DOHH2 (cell line): Measurements from ENCODE around the gene CYP27A1.

Source experiments
- CTCF ChIP-seq: fragments of 200-600 bp; sonication (generic); IDR thresholded peaks from one replicate; pipeline ENCODE4 v1.5.1; 2014; ENCODE audit warnings: antibody characterized with exemption, mild to moderate bottlenecking, low read depth, low read length; ENCODE audit not compliant: poor library complexity, severe bottlenecking
- EZH2phosphoT487 ChIP-seq: fragments of 200-600 bp; sonication (generic); IDR thresholded peaks from 2 replicates; pipeline ENCODE4 v1.6.1; 2017; ENCODE audit warnings: borderline replicate concordance, mild to moderate bottlenecking, antibody characterized with exemption, low read length, moderate library complexity, mixed read lengths

- TF ChIP-seq CTCF (no peak), EZH2phosphoT487 (no peak)
Observed at GRCh38 chr2:218812096-218812815, 30.3 kb downstream of the CYP27A1 start.
